GM10266 (cell line): Measurements from ENCODE around the gene TAF4.
"Not testable (repeated sequence)": the region's sequence is repeated elsewhere in the genome, so short reads cannot be mapped to it uniquely, and the experiment has no call there.

Source experiments
- DNase-seq: peaks from one replicate; pipeline ENCODE4 v3.0.0; 2012; ENCODE audit errors: extremely low spot score
- CTCF ChIP-seq: IDR thresholded peaks from 2 replicates; pipeline ENCODE4 v1.5.1; 2012; ENCODE audit warnings: mild to moderate bottlenecking, low read depth; ENCODE audit not compliant: control insufficient read depth, insufficient read depth; ENCODE audit errors: missing control alignments

TAF4 gene

DNA sequence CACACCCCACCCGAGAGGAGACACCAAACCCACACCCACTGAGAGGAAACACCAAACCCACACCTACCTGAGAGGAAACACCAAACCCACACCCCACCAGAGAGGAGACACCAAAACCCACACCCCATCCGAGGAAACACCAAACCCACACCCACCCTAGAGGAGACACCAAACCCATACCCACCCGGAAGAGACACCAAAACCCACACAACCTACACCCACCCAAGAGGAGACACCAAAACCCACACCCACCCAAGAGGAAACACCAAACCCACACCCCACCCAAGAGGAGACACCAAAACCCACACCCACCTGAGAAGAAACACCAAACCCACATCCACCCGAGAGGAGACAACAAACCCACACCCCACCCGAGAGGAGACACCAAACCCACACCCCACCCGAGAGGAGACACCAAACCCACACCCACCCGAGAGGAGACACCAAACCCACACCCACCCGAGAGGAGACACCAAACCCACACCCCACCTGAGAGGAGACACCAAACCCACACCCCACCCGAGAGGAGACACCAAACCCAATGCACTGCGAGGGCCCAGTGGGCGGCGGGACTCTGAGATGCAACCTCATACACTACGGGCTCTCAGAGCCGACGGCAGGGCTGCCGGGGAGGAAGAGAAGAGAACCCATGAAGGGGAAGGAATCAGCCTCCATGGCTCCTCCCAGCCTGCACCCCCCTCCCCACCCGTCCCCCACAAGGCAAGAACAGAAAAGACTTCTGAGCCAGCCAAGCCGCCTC, 83.3 kb downstream of the TAF4 start:
- no peak for DNase-seq
- TF ChIP-seq CTCF, result no peak

GRCh38 chr20:61981691-61982090, 84.0 kb downstream of the TAF4 start:
- DNase-seq, result not testable (repeated sequence)

- no peak for DNase-seq
- TF ChIP-seq CTCF, result peak; percentile 51
Observed at GRCh38 chr20:61980647-61981583, 84.8 kb downstream of the TAF4 start.

- no peak for TF ChIP-seq CTCF
- DNase-seq, result no peak
Observed at GRCh38 chr20:61979701-61980635, 85.7 kb downstream of the TAF4 start.

GRCh38 chr20:61979090-61979489, 86.6 kb downstream of the TAF4 start:
- no peak for TF ChIP-seq CTCF

GRCh38 chr20:61978491-61978890, 87.2 kb downstream of the TAF4 start:
- no peak for DNase-seq
- no peak for TF ChIP-seq CTCF

More at GRCh38 chr20:61979090-61979489, 86.6 kb downstream of the TAF4 start:
- no peak for DNase-seq

GRCh38 chr20:61977419-61977786, 88.3 kb downstream of the TAF4 start:
- no peak for DNase-seq
- no peak for TF ChIP-seq CTCF
